Right renal pelvis (tissue), 4 donors: ENCODE results near the gene HNRNPC. TPM values are rescaled to one million over a fixed set of nuclear protein-coding genes. Genes with fewer than 3 reads are reported as not detected.
"Not testable (repeated sequence)": the region's sequence is repeated elsewhere in the genome, so short reads cannot be mapped to it uniquely, and the experiment has no call there.

Source experiments
- DNase-seq, 4 donors: peaks; one replicate each; pipeline ENCODE4 v3.0.0-alpha.2; 2013; ENCODE audit warnings: low read depth in 4 of 4, low spot score in 3 of 4, missing footprints in 1 of 4
- polyA plus RNA-seq, 4 donors: library from polyadenylated mRNA; unstranded; fragments of 120-200 nt; gene quantifications; one replicate each; pipeline ENCODE4 v1.2.1, GENCODE V29; 2013; ENCODE audit not compliant: insufficient read length in 4 of 4

HNRNPC gene
- polyA plus RNA-seq = 100 to 1,000 TPM; 905 to 979 (median 962) TPM

DNA sequence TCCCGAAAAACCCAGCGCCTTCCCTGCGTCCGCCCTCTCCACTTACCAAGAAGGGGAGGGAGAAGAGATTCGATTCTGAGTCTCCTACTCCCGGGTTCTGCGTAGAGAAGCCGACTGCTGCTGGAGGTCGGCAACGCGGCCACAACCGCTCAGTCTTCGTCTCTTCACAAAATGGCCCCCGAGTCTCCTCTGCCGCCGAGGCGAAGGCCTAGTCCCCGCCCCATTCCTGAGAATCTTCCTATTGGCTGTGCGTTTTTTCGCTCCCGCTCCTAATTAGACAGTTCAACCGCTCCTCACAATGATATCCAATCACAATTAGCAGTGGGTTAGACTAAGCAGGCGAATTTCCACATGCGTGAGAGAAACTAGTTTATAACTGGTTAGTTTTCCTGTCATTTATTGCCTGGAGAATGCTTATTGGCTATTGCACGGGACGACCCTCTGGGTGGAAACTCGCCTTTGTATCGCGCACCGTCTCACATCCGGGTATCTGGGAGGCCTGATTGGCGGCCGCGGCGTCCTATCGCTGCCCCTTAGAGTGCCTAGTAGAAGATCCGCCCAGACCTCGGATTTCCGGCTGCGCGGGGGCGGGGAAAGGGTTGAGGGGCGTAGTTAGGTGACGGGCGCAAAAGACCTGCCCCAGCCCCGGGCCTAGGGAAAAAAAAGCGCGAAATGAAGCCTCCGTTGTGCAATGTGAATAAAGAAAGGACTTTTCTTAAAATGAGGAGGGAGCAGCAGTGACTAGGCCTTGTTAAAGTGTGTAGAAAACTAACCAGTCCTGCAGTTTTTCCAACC, at the start of gene HNRNPC:
HNRNPC (minus strand) TSS at position 191 of the 795 bp plus-strand sequence. CDS start 35,249 bp downstream, outside the sequence.
- DNase-seq = peak; percentile 100

GRCh38 chr14:21317398-21317797, 48.2 kb upstream of the HNRNPC start:
- DNase-seq = no peak

DNA sequence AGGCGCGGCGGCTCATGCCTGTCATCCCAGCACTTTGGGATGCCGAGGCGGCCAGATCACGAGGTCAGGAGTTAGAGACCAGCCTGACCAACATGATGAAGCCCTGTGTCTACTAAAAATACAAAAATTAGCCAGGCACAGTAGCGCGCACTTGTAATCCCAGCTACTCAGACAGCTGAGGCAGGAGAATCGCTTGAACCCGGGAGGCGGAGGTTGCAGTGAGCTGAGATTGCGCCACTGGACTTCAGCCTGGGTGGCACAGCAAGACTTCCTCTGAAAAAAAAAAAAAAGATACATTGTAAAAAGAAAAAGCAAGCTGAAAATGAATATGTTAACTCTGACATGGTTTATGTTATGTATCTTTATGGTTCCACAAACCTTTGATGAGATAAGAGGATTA, 44.3 kb upstream of the HNRNPC start:
- no peak for DNase-seq

DNA sequence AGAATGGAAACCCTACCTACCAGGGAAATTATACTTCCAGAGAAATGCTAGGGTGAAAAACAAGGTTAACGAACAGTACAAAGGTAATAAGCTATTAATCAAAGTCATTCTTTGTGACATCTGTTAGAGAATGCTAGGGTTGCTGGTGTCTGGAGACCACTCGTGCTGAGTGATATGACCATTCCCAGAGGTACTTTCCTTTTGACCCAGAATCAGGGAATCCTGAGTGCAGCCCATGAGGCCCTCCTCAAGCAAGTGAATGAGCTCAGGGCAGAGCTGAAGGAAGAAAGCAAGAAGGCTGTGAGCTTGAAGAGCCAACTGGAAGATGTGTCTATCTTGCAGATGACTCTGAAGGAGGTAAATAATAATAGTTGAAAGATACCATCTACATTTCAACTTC, 42.4 kb upstream of the HNRNPC start:
- no peak for DNase-seq

DNA sequence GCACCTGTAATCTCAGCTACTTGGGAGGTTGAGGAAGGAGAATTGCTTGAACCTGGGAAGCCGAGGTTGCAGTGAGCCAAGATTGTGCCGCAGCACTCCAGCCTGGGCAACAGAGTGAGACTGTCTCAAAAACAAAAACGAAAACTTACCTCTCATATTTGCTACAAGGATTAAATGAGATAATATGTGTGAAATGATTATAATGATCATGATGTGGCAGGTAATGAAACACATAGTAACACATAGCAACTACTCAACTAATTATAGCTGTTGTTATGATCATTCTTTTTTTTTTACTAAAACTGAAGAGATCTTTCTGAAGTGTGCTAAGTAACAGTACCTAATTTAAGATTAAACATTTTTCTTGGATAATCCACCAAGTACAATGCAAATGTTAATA, 40.7 kb upstream of the HNRNPC start:
- DNase-seq = no peak

- no peak for DNase-seq
Measured at GRCh38 chr14:21309238-21309636, 40.0 kb upstream of the HNRNPC start.

DNA sequence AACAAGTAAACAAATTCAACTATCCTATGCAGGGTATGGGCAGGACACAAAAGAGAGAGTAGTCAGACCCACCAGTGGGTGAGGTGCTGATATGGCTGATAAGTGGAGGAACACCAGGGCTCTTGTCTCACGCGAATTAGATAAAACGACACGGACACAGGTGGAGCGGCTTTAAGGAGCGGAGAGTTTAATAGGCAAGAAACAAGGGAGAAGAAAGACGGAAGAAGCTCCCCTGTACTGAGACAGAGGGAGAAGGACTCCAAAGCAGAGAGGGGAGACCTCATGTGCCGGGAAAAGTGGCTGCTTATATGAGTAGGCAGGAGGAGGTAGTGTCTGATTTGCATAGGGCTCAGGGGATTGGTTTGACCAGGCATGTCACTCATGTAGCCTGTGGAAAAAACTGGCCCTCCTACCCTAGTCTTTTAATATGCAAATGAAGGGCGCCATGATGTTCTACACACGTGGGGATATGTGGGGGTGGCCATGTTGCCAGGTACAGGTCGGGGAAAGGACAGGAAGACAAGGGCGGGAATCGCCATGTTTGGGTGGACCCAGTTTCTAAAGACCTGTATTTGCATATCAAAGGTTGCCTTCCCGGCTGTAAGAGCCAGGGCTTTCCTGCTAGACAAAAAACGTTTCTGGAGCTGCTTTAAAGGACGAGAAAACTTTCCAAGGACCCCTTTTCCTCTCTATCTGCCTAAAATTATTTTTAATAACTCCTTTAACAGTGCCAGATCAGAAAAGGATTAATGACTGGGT, 39.4 kb upstream of the HNRNPC start:
- peak; percentile 47 to 82 (median 80) for DNase-seq

- no peak for DNase-seq
Measured at GRCh38 chr14:21308132-21308478, 38.9 kb upstream of the HNRNPC start.

GRCh38 chr14:21307637-21308036, 38.4 kb upstream of the HNRNPC start:
- DNase-seq = no peak

- DNase-seq = not testable (repeated sequence)
Measured at GRCh38 chr14:21302836-21303140, 33.5 kb upstream of the HNRNPC start.

DNA sequence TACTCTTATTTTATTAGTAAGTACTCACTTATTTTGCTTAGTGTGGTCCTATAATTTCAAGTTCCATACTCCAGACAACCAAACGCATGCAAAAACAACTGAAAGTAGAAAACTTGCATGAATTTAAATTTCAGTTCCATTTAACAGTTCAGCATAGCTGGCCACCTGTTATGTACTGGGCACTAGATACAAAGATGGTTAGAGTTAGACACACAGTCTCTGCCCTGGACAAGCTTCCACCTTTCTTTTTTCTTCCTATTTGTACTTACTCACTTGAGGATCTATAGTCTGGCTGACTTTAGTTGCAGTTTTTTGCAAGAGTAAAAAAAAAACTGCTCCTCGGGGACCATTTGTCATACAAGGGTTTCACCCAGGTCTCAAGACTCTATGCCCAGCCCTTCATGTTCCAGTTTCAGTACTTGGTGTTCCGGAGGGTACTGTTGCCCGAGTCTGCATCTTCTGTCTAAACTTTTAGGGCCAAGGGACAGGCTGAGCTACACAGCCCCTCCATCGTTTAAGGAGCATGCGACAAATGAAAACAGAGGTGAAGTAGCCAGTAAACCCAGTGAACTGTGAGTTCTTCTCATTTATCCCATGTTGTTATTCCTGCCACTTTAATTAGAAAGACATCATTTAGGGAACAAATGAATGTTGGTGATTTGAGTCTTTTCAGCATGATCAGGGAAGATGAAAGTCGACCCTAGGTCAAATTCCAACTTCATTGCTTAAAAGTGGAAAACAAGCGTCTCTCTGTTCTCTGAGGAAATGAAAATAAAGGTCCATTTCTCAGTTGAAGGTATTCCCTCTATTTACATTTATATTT, 33.0 kb upstream of the HNRNPC start:
- peak in 1 of 4 donors; percentile 20 for DNase-seq

GRCh38 chr14:21300892-21301291, 31.6 kb upstream of the HNRNPC start:
- no peak for DNase-seq

GRCh38 chr14:21299562-21300130, 30.4 kb upstream of the HNRNPC start:
- no peak for DNase-seq

DNA sequence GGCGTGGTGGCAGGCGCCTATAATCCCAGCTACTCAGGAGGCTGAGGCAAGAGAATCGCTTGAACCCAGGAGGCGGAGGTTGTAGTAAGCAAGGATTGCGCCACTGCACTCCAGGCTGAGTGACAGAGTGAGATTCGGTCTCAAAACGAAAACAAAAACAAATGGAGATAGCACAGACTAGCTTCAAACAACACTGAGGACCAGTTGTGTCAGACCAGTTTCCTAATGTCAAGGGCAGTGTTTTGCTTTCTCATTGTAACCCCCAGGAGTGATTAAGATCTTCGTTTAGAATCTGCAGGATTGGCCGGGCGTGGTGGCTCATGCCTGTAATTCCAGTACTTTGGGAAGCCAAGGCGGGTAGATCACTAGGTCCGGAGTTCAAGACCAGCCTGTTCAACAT, 29.1 kb upstream of the HNRNPC start:
- DNase-seq = no peak

- DNase-seq = not testable (repeated sequence)
Measured at GRCh38 chr14:21294026-21294425, 24.8 kb upstream of the HNRNPC start.

GRCh38 chr14:21287168-21287567, 17.9 kb upstream of the HNRNPC start:
- no peak for DNase-seq

GRCh38 chr14:21286516-21286915, 17.3 kb upstream of the HNRNPC start:
- DNase-seq = not testable (repeated sequence)

DNA sequence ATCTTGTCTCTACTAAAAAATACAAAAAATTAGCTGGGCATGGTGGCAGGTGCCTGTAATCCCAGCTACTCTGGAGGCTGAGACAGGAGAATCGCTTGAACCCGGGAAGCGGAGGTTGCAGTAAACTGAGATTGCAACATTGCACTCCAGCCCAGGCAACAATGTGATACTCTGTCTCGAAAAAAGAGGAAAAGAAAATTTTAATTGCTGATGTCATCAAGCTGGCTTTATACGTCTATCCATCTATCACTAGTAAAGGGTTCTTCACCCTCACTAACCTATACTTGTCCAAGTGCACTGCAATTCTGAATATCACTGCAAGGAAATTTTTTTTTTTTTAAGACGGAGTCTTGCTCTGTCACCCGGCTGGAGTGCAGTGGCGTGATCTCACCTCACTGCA, 12.7 kb upstream of the HNRNPC start:
- not testable (repeated sequence) for DNase-seq

- no peak for DNase-seq
Measured at GRCh38 chr14:21279783-21280182, 10.5 kb upstream of the HNRNPC start, which contains the start of gene RPGRIP1. TSS of gene RPGRIP1 (plus strand) at chr14:21280083. CDS start at chr14:21287977, 7,894 bp downstream.

GRCh38 chr14:21278632-21279031, 9.4 kb upstream of the HNRNPC start:
- no peak for DNase-seq
